ENCODE measurements around the gene TRIM62.

GRCh38 chr1:33096363-33097005 lies 85.4 kb downstream of the TRIM62 start:
- TF ChIP-seq POLR2A (IDR thresholded peaks at IDR 0.05; ENCODE audit: low read length) (no peak), GATA1 (IDR thresholded peaks at IDR 0.05; ENCODE audit: low read depth, low read length) (no peak)
